ENCODE measurements around the gene RALGPS1.

Gene RALGPS1

GRCh38 chr9:127058645-127059021 lies 144.1 kb downstream of the RALGPS1 start:
- TF ChIP-seq, protein P1, sequence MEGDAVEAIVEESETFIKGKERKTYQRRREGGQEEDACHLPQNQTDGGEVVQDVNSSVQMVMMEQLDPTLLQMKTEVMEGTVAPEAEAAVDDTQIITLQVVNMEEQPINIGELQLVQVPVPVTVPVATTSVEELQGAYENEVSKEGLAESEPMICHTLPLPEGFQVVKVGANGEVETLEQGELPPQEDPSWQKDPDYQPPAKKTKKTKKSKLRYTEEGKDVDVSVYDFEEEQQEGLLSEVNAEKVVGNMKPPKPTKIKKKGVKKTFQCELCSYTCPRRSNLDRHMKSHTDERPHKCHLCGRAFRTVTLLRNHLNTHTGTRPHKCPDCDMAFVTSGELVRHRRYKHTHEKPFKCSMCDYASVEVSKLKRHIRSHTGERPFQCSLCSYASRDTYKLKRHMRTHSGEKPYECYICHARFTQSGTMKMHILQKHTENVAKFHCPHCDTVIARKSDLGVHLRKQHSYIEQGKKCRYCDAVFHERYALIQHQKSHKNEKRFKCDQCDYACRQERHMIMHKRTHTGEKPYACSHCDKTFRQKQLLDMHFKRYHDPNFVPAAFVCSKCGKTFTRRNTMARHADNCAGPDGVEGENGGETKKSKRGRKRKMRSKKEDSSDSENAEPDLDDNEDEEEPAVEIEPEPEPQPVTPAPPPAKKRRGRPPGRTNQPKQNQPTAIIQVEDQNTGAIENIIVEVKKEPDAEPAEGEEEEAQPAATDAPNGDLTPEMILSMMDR (IDR thresholded peaks at IDR 0.05) = no peak

DNA sequence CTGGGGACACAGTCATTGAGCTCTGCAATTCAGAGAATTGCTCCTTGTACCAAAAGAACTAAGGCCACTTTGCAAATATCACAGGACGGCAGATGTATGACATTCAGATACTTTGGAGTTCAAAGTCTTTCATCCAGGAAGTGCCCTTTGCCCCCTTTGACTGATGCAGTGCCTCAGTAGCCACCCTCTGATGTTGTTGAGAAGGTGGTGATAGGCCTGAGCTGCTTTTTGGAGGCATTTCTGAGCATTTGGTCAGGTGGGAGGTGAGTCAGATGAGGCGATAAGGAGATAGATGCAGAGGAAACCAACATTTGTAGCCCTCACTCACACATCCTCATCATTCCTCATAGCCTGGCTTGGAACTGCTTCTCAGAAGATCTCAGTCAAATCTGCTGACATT lies 144.4 kb downstream of the RALGPS1 start:
- TF ChIP-seq, protein P1 (IDR thresholded peaks at IDR 0.05) = no peak

- TF ChIP-seq, protein P1 (IDR thresholded peaks at IDR 0.05) = no peak
These were observed 145.3 kb downstream of the RALGPS1 start for GRCh38 chr9:127059765-127060361.

DNA sequence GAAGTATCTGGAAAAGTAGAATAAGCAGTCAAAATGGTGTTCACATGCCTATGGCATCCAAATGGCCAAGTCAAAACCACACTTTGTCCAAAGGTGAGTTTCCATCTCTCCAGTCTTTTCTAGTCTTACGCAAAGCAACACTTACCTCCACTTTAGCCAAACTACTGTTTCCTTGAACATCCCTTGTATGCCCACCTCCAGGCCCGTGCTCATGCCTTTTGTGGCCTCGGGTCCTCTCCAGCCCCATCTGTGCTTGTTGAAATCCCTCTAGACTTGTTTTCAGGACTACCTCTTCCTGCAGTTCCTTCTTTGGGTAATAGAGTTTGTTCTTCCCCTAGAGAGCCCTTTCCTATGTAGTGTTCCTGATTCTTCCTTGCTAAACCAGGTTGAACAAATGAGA lies 146.8 kb downstream of the RALGPS1 start:
- TF ChIP-seq, protein P1 (IDR thresholded peaks at IDR 0.05) = no peak

- TF ChIP-seq, protein P1 (IDR thresholded peaks at IDR 0.05) = no peak
These were observed 149.8 kb downstream of the RALGPS1 start for GRCh38 chr9:127064335-127064734.

- TF ChIP-seq, protein P1 (IDR thresholded peaks at IDR 0.05) = no peak
These were observed 151.0 kb downstream of the RALGPS1 start for GRCh38 chr9:127065592-127065991.

- TF ChIP-seq, protein P1 (IDR thresholded peaks at IDR 0.05) = no peak
These were observed 151.7 kb downstream of the RALGPS1 start for GRCh38 chr9:127066060-127066850.
